HG03469 (cell line): Measurements from ENCODE around the gene PTPDC1.

Experiments used
- ATAC-seq: cut with Tn5 transposase; IDR thresholded peaks from one replicate; pipeline ENCODE4 v1.9.1; 2021; ENCODE audit warnings: mild to moderate bottlenecking, moderate library complexity, moderate number of reproducible peaks; ENCODE audit not compliant: unreplicated experiment

PTPDC1 gene

GRCh38 chr9:94140791-94141790, 56.8 kb downstream of the PTPDC1 start:
- ATAC-seq, result no peak

GRCh38 chr9:94142353-94142752, 58.1 kb downstream of the PTPDC1 start:
- ATAC-seq, result no peak

- ATAC-seq, result no peak
These were observed 60.1 kb downstream of the PTPDC1 start for GRCh38 chr9:94144394-94144793.

GRCh38 chr9:94145640-94146039, 61.4 kb downstream of the PTPDC1 start:
- ATAC-seq, result no peak

- ATAC-seq, result no peak
These were observed 63.5 kb downstream of the PTPDC1 start for GRCh38 chr9:94147776-94148175.

- ATAC-seq, result no peak
These were observed 64.2 kb downstream of the PTPDC1 start for GRCh38 chr9:94148419-94148818.

GRCh38 chr9:94149696-94150095, 65.4 kb downstream of the PTPDC1 start:
- ATAC-seq, result no peak

- no peak for ATAC-seq
These were observed 66.1 kb downstream of the PTPDC1 start for GRCh38 chr9:94150279-94150828.

GRCh38 chr9:94150890-94151650, 66.8 kb downstream of the PTPDC1 start:
- no peak for ATAC-seq

- no peak for ATAC-seq
These were observed 69.6 kb downstream of the PTPDC1 start for GRCh38 chr9:94153905-94154304.

GRCh38 chr9:94156348-94157049, 72.2 kb downstream of the PTPDC1 start:
- ATAC-seq, result no peak

- ATAC-seq, result no peak
These were observed 73.0 kb downstream of the PTPDC1 start for GRCh38 chr9:94157050-94157801.
